ENCODE measurements around the gene TBC1D3C.
"Not testable (repeated sequence)": the region's sequence is repeated elsewhere in the genome, so short reads cannot be mapped to it uniquely, and the experiment has no call there.

TBC1D3C gene

DNA sequence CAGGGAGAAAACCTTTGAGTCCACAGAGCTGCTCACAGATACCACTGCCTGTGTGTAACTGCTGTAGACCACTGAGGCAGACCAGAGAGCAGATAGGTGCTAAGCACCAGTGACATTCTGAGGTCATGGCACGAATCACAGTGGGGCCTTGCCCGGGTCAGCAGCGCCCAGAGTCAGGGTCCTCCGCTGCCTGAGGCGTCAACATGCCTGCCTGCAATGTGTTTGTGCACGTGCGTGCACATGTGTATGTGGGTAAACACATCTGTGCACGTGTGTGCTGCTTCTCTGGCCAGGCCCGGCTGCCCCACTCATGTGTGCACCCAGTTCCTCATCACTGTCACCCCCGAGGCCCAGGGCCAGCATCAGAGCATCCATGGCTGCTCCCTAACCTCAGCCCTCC, at the start of gene TBC1D3C:
TBC1D3C (minus strand) TSS at position 101 of the 400 bp plus-strand sequence. CDS start 1,568 bp downstream, outside the sequence.
- DNase-seq, result not testable (repeated sequence)

GRCh38 chr17:38099262-38099661, 30.8 kb upstream of the TBC1D3C start:
- not testable (repeated sequence) for DNase-seq

DNA sequence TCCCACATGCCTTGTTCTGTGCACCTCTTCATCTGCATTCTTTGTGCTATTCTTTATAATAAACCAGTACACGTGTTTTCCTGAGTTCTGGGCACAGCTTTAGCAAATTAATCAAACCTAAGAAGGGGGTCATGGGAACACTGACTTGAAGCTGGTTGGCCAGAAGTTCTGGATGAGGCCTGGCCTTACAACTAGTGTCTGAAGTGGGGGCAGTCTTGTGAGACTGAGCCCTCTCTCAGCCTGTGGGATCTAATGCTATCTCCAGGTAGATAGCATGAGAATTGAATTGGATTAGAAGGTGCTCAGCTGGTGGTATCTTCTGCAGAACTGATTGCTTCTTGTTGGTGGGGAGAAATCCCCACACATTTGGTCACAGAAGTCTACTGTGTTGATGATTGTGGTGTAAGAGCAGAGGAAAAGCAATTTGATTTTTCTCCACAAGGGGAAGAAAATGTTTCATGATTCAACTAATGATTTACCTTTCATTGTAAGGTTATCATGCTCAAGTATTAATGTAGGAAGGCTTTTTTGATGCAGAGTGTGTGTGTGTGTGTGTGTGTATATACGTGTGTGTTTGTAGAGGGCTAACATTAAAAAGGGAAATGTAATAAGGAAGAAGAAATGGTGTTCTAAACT, 25.7 kb upstream of the TBC1D3C start:
- not testable (repeated sequence) for DNase-seq

DNA sequence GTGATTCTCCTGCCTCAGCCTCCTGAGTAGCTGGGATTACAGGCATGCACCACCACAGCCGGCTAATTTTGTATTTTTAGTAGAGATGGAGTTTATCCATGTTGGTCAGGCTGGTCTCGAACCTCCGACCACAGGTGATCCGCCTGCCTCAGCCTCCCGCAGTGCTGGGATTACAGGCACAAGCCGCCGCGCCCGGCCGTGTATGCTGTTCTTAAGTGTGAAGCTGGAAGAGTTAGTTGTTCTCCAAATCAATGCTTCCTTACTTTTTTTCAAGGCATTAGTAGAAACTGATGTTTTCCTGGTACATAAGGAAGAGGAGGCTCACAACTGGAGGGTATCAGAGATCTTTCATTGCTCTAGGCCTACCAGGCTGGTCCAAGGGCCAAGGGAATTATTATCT, 19.7 kb upstream of the TBC1D3C start:
- not testable (repeated sequence) for DNase-seq

- not testable (repeated sequence) for DNase-seq
Observed at GRCh38 chr17:38087344-38087743, 18.9 kb upstream of the TBC1D3C start.
